GM19455 (cell line): Measurements from ENCODE around the gene DAP.

Experiments
- ATAC-seq: cut with Tn5 transposase; IDR thresholded peaks from one replicate; pipeline ENCODE4 v1.9.1; 2021; ENCODE audit not compliant: unreplicated experiment

Gene DAP

DNA sequence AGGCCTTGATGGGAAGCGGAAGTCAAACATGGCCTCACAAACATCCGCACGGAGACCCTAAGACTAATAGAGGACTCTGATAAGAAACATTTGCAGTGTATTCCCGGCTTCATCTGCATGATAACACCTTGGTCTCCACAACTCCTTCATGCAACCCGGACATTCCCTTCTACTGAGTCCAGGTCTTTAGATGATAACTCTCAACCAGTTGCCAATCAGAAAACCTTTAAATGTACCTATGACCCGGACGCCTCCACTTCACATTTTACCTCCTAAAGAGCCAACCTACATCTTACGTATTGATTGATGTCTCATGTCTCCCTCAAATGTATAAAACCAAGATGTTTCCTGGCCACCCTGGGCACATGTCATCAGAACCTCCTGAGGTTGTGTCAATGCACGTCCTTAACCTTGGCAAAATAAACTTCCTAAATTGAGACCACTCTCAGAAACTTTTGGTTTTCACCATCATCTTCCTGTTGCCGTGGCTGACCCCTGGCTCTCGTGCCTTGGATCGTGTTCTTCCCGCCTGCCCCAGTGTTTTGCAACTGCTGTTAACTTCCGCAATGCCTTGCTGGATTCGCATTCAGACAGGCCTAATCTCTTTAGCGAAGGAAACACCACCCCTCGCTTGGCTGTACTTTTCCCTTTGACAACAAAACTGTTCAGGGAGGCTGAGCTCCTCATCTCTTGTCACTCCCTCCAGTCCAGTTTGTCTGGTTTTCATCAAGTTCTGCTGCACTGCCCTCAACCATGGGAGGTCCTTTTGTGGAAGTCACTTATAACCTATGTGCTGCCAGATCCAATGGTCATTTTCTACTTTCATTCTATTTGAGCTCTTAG is 1.1 kb upstream of the DAP start:
- no peak for ATAC-seq

DNA sequence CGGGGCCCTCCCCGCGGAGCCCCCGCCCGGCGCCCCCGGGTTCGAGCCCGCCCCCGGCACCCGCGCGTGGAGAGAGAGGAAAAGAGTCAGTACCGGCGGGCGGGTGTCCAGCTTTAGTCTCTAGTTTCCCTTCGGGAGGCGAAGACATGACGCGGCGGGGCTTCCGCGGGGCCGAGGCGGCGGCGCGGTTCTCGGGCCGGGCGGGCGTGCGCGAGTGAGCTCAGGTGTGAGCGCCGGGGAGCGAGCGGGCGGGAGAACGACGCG is 181 bp downstream of the DAP start:
- ATAC-seq: no peak

DNA sequence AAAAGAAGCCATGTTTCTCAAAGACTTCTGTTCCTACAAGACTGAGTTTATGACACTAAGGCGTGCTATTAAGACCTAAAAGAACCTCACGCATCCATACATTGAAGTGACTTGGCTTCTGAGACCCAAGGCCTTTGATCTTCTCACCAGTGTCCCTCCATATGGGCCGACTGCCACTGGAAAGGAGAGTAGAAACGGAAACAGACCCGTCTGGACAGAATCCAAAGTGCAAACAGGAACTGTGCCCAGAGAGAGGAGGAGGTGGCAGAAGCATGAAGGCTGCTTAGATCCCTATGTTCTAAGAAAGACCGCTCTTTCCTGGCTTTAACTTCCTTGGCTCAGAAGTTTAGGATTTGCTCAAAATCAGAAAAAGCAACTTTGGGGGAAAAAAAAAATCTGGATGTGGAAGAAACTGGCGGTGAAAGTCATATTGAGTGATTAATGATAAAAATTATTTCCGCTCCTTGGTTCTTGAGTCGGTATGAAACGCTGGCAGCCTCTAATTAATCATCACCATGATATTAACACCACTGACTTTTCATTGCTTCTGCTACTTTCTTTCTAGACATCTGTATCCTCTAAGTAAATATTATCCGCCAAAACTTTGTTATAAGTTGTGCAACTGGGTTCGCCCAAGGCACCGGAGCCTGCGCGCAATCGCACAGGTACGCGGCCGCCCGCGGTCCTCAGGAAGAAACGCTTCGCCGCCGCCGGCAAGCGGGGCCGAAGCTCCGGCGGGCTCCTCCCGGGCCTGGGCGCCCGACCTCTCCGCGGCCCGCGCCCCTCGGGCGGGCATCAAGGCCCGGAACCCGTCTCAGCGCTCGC is 726 bp downstream of the DAP start:
- ATAC-seq: peak; percentile 42

DNA sequence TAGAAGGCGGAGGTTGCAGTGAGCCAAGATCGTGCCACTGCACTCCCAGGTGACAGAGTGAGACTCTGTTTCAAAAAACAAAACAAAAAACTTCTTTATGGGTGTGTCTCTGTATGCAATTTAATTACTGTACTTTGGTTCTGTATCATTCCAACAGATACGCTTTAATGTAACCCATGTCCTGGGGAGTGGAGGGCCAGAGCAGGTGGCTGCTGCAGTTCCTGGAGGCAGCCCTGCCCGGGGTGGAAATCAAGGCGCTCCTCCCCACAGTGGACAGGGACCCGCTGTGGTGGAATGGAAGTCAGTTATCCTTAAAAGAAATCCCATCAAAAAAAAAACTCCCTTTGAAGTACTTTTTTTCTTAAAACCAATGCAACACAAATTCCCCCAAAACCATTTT is 1.9 kb downstream of the DAP start:
- no peak for ATAC-seq

DNA sequence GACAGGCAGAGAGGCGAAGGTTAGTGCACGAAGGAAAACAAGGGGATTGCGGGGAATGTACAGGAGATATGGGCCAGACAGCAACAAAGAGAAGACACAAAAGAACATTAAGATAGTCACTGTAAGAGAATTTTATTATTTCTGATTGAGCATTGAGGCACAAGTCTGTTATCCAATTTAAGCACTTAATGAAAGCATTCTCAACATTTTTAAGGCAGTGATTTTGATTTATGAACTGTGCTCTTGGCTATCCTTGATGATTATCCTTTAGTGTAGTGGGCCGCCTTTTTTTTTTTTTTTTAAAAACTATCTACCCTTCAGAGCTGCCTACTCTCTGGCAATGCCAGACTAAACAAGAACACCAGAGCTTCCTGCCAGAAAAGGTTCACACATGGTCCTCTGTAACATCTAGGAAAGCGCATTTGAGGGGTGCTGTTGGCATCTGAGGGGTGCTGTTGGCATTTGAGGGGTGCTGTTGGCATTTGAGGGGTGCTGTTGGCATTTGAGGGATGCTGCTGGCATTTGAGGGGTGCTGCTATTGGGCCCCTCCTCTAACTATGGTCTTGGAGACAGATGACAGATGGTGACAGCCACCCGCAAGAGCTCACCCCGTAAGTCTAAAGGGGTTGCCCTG is 3.0 kb downstream of the DAP start:
- ATAC-seq: no peak

DNA sequence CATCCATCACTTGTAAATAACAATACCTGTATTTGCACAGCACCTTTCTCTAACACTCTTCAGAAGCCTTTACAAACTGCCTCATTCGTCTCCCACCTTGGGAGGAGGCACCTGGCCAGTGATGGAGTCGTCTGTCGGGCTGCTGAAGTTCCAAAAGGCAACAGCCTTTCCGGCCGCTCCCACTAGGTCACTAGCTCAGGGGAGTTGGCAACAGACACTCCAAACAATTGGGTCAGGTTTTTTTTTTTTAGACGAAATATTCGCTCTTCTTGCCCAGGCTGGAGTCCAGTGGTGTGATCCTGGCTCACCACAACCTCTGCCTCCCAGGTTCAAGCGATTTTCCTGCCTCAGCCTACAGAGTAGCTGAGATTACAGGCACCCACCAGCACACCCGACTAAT is 4.0 kb downstream of the DAP start:
- no peak for ATAC-seq

DNA sequence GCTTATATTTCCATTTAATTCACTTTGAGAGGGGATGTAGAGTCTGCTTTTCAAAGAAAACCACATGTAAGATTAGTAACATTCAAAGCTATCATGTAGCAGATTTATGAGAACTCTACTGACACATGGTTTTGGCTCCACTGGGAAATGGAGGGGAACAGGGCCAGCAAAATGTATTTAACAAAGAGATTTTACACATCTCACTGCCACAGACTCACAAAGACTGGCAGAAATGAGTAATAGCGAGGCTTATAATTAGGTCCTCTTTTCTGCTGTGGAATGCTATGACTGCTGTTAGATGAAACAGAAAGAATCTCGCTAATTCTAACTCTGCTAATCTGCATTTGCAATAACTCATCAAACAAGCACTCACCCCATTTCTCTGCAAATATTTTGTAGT is 4.5 kb downstream of the DAP start:
- no peak for ATAC-seq

DNA sequence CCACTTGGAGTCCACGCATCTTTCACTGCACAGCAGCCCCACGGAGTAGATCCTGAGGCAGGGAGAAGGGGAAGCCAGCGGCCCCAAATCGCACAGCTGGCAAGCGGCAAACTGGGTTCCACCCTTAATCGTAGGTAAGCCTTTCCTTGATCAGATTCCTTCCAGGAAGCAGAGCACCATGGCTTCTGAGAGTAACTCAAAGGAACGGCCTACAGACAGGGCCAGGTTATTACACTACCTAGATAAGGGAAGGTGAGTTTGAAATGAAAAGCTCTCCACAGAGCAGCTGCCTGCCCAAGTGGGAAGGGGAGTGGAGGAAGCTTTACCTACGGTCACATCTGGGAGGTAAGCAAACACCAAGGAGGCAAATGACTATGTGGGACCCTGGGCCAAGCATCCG is 7.9 kb downstream of the DAP start:
- no peak for ATAC-seq

DNA sequence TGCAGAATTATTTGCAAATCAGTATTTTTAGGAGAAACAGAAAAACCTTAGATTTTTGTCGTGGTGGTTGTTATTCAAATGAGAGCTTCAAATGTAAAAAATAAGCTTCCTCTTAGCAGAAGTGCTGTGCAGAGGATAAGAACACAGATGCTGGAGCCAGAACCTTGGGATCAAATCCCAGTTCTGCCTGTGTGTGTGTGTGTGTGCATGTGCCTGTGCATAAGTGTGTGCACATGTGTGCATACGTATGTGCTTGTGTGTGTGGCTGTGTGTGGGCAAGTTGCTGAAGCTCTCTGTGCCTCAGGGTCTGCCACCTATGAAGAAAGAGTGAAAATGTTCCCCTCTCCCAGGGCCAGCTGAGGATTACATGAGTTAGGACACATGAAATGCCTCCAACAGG is 8.6 kb downstream of the DAP start:
- ATAC-seq: no peak

DNA sequence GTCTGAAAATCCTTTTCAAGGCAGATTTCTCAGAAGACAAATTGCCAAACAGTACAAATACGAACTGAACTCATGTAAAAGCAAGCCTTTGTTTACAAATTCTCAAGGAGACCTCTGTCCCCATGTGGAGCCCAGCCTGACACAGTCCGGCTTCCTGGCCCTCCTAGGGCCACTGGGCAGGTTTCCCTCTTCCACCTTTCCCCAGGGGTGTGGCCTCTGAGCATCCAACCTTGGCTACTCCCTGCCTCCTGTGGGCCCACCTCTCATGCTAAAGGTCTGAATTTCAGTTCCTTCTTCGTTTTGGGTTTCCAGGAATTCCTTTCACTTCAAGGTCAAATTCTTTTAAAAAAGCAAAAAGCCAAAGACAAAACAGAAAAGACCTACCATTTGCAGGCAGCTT is 10.1 kb downstream of the DAP start:
- ATAC-seq: no peak

DNA sequence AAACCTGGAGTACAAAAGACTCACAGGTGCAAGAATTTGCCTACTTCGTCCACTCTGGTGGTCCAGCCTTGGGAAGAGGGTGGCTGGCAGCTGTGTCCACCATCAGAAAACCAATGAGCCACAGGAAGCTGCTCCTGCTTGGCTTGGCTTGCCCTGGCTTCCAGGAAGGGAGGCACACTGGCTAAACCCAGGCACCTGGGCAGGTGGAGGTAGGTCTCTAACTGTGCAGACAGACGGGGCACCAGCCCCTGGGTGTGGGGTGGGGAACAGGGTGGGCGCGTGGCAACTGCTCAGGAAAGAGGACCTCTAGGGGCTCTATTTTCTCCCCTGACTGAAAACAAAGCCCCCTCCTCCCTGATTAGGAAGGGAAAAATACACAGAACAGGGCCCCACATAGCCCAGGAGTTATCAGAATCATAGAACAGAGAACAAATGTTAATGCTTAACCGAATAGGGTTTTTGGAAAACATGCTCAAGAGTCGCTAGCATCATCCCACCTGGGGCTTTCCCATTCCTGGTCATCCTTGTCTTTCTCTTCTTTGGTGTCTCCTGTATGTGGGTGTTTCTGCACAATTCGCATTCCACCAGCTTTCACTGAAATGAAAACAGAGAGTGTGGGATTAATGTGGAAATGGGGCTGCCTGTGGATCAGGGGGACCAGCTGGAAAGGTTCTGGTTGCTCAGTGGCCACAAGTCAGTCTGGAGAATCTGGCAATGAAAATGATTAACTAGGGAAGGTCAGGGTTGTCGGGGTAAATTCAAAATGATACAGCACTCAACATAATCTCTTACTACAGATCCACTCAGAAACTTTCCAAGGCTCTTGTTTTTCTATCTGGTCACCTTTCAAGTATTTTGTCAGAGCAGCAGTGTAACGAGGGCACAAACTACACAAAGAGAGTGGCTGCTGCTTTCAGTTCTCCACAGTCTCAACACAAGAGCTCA is 13.1 kb downstream of the DAP start:
- ATAC-seq: no peak

DNA sequence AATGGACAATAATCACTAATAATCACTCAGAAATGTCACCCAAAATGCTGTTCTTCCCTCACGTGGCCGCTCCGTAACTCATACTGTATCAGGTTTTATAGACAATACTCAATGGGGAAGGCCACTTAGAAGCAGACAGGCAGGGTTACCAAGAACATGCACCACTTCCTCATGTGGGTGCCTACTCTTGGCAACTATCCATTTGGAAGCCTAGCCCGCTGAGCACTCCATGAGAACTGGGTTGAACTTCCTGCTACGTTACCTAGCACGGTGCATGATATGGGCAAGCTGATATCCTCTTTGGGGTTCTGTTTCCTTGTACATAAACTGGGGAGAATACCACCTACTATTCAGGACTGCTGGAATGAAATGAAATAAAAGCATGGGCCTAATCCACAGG is 14.3 kb downstream of the DAP start:
- no peak for ATAC-seq

DNA sequence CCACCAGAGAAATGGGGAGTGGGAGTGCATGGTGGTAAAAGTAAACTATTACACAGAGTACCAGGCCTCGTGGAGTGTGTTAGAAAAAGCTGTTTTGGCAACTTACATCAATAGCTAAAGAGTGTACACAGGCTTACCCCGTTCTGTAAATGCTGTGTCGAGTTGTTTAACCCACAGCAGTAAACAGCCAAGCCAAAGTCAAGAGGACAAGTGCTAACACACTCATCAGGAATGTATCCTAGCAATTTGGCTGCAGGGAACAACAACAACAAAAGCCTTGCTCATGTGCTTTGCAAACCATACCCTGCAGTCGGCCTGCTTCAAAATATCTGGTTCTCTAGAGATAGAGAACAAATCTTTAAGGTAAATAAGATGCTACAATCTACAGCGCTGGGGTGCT is 15.9 kb downstream of the DAP start:
- ATAC-seq: no peak

DNA sequence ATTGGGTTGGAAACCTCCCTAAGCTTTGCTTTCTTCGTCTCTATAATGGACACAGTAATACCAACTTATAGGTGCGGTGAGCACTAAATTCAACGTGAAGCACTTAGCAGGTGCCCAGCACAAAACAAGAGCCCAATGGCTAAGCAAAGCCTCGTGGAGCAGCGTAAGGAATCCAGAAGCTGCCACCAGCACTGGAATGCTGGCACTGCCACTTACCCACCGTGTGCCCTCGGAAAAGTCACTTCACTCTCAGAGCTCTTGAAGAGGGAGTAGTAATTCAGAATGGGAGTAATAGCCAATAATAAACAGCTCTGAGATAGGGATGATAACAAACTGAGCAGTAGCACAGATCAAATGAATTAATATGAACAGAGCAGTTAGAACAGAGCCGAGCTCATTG is 16.4 kb downstream of the DAP start:
- no peak for ATAC-seq

DNA sequence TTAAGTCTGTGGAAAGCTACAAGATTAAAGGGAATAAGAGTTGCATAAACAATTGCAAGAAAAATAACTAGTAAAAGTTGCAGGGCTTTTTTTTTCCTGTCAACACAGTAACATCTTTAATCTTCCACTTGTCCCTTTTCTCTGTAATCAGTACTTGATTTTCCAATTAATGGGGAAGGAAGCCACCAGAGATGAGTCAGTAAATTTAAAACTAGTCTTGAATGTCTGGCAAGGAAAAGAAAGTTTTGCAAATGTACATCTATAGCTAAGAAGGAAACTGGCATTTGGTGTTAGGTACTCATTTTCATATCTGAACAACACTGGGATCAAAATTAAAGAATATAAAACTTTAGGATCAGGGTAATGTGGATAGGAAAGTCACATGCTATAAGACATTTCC is 17.1 kb downstream of the DAP start:
- ATAC-seq: no peak

DNA sequence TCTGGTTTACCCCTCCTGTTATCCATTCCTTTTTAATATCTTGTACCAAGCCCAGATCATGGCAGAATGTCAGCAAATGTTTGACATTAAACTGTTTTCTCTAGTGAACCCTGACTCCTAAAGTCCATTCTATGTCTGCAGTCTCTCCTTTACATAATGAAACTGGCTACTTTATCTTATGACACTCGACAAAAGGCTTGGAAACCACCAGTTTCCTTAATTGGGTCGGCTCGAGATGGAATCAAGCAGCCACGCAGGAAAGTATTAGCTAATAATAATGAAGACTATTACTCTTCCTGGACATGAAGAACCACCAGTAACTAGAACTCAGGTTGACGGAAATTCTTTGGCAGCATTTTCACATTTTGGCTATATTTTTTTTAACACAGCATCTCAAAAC is 17.5 kb downstream of the DAP start:
- no peak for ATAC-seq

DNA sequence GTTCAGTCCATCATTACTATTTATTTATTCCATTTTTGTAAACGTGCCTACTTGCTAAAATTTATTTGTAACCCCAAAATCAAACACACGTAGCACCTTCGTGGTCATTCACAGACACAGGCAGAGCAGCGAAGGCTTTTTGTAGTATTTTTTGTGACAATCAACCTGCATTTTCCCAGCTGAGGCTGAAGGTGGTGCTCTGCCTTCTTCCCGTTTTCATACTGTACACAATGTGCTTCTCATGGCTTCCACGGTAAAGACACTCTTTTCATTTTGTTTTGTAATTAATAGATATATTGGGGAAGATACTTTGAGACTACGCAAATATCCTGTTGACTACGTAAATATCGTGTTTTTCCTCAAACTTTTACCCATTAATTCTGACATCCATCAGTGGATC is 19.4 kb downstream of the DAP start:
- ATAC-seq: no peak

DNA sequence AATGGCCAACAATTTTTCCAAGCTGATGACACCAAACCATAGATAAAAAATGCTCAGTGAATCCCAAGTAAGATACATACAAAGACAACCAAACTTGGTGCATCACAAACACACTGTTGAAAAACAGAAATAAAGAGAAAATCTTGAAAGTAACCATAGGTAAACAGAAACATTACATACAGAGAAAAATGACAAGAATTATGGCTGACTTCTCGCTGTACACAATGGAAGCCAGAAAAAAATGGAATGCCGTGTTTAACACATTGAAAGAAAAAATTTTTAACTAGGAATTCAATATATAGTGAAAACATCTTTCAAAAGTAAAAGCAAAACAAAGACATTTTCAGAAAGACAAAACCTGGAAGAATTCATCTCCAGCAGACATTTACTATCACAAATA is 20.6 kb downstream of the DAP start:
- ATAC-seq: no peak

DNA sequence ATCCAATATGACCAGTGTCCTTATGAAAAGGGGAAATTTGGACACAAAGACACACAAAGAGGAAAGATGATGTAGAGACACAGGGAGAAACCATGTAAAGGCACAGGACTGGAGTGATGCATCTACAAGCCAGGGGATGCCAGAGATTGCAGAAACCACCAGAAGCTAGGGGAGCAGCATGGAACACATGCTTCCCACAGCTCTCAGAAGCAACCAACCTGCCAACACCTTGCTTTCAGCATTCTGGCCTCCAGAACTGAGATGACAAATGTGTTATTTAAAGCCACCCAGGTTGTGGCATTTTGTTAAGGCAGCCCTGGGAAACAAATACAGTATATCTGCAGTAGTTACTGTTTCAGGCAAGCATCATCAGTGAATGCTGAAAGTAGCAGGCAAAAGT is 23.2 kb downstream of the DAP start:
- ATAC-seq: no peak

DNA sequence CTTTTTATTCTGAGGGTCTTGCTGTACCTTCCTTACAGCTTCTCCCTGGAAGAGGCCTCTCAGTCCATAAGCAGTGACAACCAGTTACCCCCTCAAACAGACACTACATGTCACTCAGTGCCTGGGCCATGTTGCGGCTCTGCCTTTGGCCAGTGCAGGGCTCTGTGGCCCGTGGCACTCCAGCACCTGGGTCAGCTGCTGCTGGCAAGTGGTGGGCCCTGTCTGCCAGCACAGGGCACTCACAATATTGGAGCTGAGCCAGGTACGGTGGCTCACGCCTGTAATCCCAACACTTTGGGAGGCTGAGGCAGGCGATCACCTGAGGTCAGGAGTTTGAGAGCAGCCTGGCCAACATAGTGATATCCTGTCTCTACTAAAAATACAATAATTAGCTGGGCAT is 24.2 kb downstream of the DAP start:
- ATAC-seq: no peak

DNA sequence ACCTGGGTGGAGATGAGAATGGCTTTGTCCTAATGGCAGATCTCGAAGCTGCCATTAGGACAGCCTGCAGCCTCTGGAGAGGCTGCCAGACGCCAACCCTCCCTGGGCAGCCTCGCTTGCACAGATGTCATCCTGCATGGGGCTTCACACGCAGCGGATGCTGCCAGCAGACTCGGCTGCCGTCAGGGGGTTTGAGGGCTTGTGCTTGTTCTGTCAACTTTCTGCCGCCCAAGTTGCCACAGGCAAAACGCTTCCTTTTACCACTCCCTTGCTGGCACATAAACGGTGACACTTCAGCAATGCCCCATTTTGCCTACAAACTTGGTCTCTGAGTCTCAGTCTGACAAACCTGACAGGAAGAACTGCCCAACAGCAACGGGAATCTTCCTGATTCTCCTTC is 24.7 kb downstream of the DAP start:
- ATAC-seq: no peak
